ENCODE data around the gene SERINC4. TPM values are rescaled to one million over a fixed set of nuclear protein-coding genes. Genes with fewer than 3 reads are reported as not detected.
A peak's percentile ranks its signal among the peaks of the same experiment; 100 is the strongest.

Gene SERINC4
- total and polyA plus RNA-seq, 2 of the 4 experiments (the other 2 are of a cell fraction), result under 0.01 to 0.09 TPM

DNA sequence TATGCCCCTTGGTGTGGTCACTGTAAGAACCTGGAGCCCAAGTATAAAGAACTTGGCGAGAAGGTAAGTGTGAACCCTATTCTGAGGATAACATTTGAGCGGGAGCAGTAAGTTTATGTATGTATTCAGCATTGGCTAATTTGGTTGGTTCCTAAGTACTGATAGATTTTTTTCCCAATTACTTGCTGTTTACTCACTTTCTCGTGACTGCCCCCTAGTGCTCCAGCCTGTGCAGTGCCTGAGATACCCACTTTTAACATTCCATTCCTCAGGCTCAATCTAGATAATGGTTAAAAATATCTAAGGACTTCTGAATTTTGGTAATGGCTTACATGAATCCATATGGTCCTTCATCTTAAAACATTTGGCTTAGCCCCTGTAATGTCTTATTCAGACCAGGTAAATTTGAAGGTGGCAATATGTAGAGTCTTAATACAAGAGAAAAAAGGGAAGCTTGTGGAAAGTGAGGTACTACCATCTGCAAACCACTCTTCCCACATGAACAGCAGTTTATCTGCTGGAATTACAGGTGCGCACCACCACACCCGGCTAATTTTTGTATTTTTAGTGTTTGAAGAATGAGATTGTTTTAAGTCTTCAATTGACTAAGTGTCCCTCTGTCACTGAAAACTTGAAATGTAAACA, 30.3 kb downstream of the SERINC4 start:
- no peak overlapping the region for H2AK5ac ChIP-seq (ENCODE audit: low read depth, low read length)
- no peak overlapping the region for H2BK5ac ChIP-seq (ENCODE audit: low read depth, low read length, poor library complexity, severe bottlenecking)
- no peak overlapping the region for H4K91ac ChIP-seq (ENCODE audit: insufficient read depth, low read depth, low read length)
- H3K9ac ChIP-seq (ENCODE audit: low read depth, low read length), result no peak overlapping the region
- intact Hi-C loops (cut with micrococcal nuclease), result loop anchor here (10.0 kb wide), 2 partner anchors 255 to 325 kb away; partner anchors contain the start of gene MAP1A
- no peaks in the 10 kb centered on the region for H3K9me3 ChIP-seq (ENCODE audit: control insufficient read depth, insufficient read depth, low read length)
- no peaks in the 10 kb centered on the region for H3K4me1 ChIP-seq (ENCODE audit: control insufficient read depth, insufficient read depth, low read length)
- H4K5ac ChIP-seq (ENCODE audit: low read depth, low read length), result no peak overlapping the region
- H3K27me3 ChIP-seq (ENCODE audit: control insufficient read depth, insufficient read depth, low read length), result no peaks in the 10 kb centered on the region
- no peak overlapping the region for H3K4me3 ChIP-seq (ENCODE audit: insufficient read depth, low read depth, low read length)
- no peak overlapping the region for H3K23ac ChIP-seq (ENCODE audit: low read depth, low read length)
- no peak overlapping the region for H2AK9ac ChIP-seq (replicated peaks; ENCODE audit: low read depth, low read length, poor library complexity)
- ChIA-PET CTCF (no interaction called here), POLR2A (ENCODE audit: unreplicated experiment) (no interaction called here)
- dilution Hi-C loops (cut with HindIII; ENCODE audit: low sequenced_read_pairs, unreplicated experiment), result no loop called here
- no peak overlapping the region for H3K18ac ChIP-seq (ENCODE audit: low read depth, low read length)
- no peaks in the 10 kb centered on the region for H3K9me1 ChIP-seq (ENCODE audit: insufficient read depth, low read length)
- no peak overlapping the region for H2AFZ ChIP-seq (replicated peaks; ENCODE audit: low read length, poor library complexity)
- peaks cover 15 to 22% of the 10 kb centered on the region in 2 experiments; a peak in 3 of 4 replicates for H3K79me1 ChIP-seq (ENCODE audit: low read depth in 1 of 2, low read length in 2 of 2)
- no peak overlapping the region for H3K4me2 ChIP-seq (ENCODE audit: low read depth, low read length)
- H4K8ac ChIP-seq (ENCODE audit: low read depth in 2 of 2, low read length in 2 of 2), result no peak overlapping the region
- H3K14ac ChIP-seq (replicated peaks; ENCODE audit: low read depth, low read length), result no peak overlapping the region
- TF ChIP-seq CEBPB (IDR thresholded peaks at IDR 0.05; ENCODE audit: low read depth, low read length) (no peak), FOS (IDR thresholded peaks at IDR 0.05; ENCODE audit: low read depth, low read length) (no peak), RCOR1 (IDR thresholded peaks at IDR 0.05; ENCODE audit: insufficient replicate concordance, low read length) (no peak), SMC3 (IDR thresholded peaks at IDR 0.05; ENCODE audit: low read depth, low read length) (peak; percentile 48), MAFK (IDR thresholded peaks at IDR 0.05; ENCODE audit: low read depth, low read length) (no peak), CHD1 (IDR thresholded peaks at IDR 0.05; ENCODE audit: low read depth, low read length) (no peak), POLR2A (IDR thresholded peaks at IDR 0.05; ENCODE audit: low read depth, low read length) (no peak), RAD21 (IDR thresholded peaks at IDR 0.05; ENCODE audit: low read length) (peak; percentile 52)
- TF ChIP-seq, protein P1, sequence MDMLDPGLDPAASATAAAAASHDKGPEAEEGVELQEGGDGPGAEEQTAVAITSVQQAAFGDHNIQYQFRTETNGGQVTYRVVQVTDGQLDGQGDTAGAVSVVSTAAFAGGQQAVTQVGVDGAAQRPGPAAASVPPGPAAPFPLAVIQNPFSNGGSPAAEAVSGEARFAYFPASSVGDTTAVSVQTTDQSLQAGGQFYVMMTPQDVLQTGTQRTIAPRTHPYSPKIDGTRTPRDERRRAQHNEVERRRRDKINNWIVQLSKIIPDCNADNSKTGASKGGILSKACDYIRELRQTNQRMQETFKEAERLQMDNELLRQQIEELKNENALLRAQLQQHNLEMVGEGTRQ (IDR thresholded peaks at IDR 0.05; ENCODE audit: low read depth, low read length), result no peak
- TF ChIP-seq, protein P2, sequence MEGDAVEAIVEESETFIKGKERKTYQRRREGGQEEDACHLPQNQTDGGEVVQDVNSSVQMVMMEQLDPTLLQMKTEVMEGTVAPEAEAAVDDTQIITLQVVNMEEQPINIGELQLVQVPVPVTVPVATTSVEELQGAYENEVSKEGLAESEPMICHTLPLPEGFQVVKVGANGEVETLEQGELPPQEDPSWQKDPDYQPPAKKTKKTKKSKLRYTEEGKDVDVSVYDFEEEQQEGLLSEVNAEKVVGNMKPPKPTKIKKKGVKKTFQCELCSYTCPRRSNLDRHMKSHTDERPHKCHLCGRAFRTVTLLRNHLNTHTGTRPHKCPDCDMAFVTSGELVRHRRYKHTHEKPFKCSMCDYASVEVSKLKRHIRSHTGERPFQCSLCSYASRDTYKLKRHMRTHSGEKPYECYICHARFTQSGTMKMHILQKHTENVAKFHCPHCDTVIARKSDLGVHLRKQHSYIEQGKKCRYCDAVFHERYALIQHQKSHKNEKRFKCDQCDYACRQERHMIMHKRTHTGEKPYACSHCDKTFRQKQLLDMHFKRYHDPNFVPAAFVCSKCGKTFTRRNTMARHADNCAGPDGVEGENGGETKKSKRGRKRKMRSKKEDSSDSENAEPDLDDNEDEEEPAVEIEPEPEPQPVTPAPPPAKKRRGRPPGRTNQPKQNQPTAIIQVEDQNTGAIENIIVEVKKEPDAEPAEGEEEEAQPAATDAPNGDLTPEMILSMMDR (conservative IDR thresholded peaks at IDR 0.05; ENCODE audit: low read depth, low read length), result peak; percentile 81
- TF ChIP-seq, protein P3, sequence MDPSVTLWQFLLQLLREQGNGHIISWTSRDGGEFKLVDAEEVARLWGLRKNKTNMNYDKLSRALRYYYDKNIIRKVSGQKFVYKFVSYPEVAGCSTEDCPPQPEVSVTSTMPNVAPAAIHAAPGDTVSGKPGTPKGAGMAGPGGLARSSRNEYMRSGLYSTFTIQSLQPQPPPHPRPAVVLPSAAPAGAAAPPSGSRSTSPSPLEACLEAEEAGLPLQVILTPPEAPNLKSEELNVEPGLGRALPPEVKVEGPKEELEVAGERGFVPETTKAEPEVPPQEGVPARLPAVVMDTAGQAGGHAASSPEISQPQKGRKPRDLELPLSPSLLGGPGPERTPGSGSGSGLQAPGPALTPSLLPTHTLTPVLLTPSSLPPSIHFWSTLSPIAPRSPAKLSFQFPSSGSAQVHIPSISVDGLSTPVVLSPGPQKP (IDR thresholded peaks at IDR 0.05; ENCODE audit: borderline replicate concordance, low read depth, low read length), result no peak
- H2BK20ac ChIP-seq (ENCODE audit: low read depth, low read length), result no peak overlapping the region
- no CpG with 5 or more reads among the region's 5 CpGs for WGBS, 2 experiments (ENCODE audit: extremely low coverage in 2 of 2, insufficient read length in 1 of 2)
- peak; percentile 94 for ATAC-seq (ENCODE audit: low read depth)
- peaks cover 44% of the 10 kb centered on the region for H3K36me3 ChIP-seq (ENCODE audit: control insufficient read depth, insufficient read depth, low read length)
- no peak overlapping the region for H3K56ac ChIP-seq (ENCODE audit: extremely low read depth, insufficient read depth, low read length)
- H2BK120ac ChIP-seq (ENCODE audit: low read depth, low read length), result no peak overlapping the region
- no peak overlapping the region for H3K27ac ChIP-seq (ENCODE audit: insufficient read depth, low read length)
- no TSS peak for BruUV-seq (replicated peaks)
- DNase-seq, result peak; percentile 64
- no peak overlapping the region for H2BK15ac ChIP-seq (ENCODE audit: low read depth, low read length)
- peaks cover 5% of the 10 kb centered on the region; the same call in 1 of the 2 replicates for H4K20me1 ChIP-seq (ENCODE audit: insufficient read depth, low read length)
- H3K4ac ChIP-seq (ENCODE audit: low read depth, low read length), result no peak overlapping the region
- in situ Hi-C loops (cut with MboI; ENCODE audit: low sequenced_read_pairs), result no loop called here

All from IMR-90 (cell line).